Measurements from ENCODE around the gene ANKRD63. TPM values are rescaled to one million over a fixed set of nuclear protein-coding genes. Genes with fewer than 3 reads are reported as not detected.

The ANKRD63 gene
- polyA plus RNA-seq, 1 donor (not counting 4 experiments of a cell fraction or from before 2014, with no cell fraction given): not detected

DNA sequence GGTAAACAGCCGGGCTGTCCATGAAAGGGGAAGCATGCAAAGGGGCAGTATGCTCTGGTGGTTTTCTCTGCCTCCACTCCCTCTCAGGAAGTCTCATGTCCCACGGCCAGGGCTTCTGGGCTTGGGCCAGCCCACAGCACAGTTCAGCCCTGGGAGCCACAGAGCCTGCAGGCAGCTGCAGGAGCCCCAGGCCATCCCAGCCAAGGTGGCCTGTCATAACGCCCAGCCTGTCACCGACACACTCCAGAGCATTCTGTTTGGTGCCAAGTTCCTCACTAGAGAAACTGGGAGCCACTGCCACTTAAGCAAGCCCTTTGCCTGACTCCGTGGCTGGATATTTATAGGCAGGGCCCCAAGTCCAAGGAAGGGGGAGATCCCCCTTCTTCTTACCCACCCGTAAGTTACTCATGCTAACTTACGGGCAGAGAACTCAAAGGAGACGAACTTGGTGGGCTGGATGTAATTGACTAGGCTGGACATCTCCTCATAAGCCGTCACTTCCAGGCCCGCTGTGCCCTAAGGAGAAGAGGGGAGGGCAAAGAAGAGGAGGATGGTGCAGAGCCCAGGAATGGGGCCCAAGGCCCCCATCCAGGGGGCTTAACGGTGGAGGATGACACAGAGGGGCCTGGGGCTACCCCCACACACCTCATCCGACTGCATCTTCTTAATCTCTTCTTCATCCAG, 13.2 kb upstream of the ANKRD63 start:
- no peak overlapping the region for H3K9ac ChIP-seq (ENCODE audit: control insufficient read depth, extremely low read depth, insufficient read depth, low read length)
- no peaks in the 10 kb centered on the region for H3K9me3 ChIP-seq (ENCODE audit: control insufficient read depth, low read depth, low read length)
- H4K20me1 ChIP-seq (ENCODE audit: control insufficient read depth, extremely low read depth, insufficient read depth, low read length): no peaks in the 10 kb centered on the region
- H3K27me3 ChIP-seq (ENCODE audit: control insufficient read depth, extremely low read depth, insufficient read depth, low read length): peaks cover 37% of the 10 kb centered on the region
- no peaks in the 10 kb centered on the region for H3K36me3 ChIP-seq (ENCODE audit: control insufficient read depth in 2 of 2, extremely low read depth in 1 of 2, insufficient read depth in 2 of 2, low read length in 2 of 2)
- DNase-seq (ENCODE audit: low read depth, low spot score) (no peak), FAIRE-seq (no peak)
- no peak overlapping the region for H2AFZ ChIP-seq (ENCODE audit: control insufficient read depth, low read length)
- dilution Hi-C loops (cut with MboI; ENCODE audit: extremely low pct_ligation_motif_present, low sequenced_read_pairs): no loop called here
- no peak overlapping the region for H3K4me2 ChIP-seq (ENCODE audit: control insufficient read depth, extremely low read depth, insufficient read depth, low read depth, low read length)
- no peak overlapping the region for H3K27ac ChIP-seq (ENCODE audit: control insufficient read depth, insufficient read depth, low read length)
- TF ChIP-seq, protein P1, sequence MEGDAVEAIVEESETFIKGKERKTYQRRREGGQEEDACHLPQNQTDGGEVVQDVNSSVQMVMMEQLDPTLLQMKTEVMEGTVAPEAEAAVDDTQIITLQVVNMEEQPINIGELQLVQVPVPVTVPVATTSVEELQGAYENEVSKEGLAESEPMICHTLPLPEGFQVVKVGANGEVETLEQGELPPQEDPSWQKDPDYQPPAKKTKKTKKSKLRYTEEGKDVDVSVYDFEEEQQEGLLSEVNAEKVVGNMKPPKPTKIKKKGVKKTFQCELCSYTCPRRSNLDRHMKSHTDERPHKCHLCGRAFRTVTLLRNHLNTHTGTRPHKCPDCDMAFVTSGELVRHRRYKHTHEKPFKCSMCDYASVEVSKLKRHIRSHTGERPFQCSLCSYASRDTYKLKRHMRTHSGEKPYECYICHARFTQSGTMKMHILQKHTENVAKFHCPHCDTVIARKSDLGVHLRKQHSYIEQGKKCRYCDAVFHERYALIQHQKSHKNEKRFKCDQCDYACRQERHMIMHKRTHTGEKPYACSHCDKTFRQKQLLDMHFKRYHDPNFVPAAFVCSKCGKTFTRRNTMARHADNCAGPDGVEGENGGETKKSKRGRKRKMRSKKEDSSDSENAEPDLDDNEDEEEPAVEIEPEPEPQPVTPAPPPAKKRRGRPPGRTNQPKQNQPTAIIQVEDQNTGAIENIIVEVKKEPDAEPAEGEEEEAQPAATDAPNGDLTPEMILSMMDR (optimal IDR thresholded peaks at IDR 0.05 in 1 of 3, IDR thresholded peaks at IDR 0.05 in 1 of 3, conservative IDR thresholded peaks at IDR 0.05 in 1 of 3; ENCODE audit: extremely low read depth in 1 of 3, insufficient read depth in 2 of 3, low read length in 3 of 3): no peak
- no peak for TF ChIP-seq EZH2 (IDR thresholded peaks at IDR 0.05; ENCODE audit: low read length)
- H3K4me3 ChIP-seq (ENCODE audit: control insufficient read depth in 2 of 3, extremely low read depth in 1 of 3, insufficient read depth in 2 of 3, low read depth in 1 of 3, low read length in 3 of 3): no peak overlapping the region
- no peaks in the 10 kb centered on the region for H3K4me1 ChIP-seq (ENCODE audit: control insufficient read depth, extremely low read depth, insufficient read depth, low read length)
- H3K79me2 ChIP-seq (ENCODE audit: control insufficient read depth, insufficient read depth, low read length): no peaks in the 10 kb centered on the region
- H3K9me1 ChIP-seq (ENCODE audit: control insufficient read depth, extremely low read depth, insufficient read depth, low read length): no peaks in the 10 kb centered on the region

DNA sequence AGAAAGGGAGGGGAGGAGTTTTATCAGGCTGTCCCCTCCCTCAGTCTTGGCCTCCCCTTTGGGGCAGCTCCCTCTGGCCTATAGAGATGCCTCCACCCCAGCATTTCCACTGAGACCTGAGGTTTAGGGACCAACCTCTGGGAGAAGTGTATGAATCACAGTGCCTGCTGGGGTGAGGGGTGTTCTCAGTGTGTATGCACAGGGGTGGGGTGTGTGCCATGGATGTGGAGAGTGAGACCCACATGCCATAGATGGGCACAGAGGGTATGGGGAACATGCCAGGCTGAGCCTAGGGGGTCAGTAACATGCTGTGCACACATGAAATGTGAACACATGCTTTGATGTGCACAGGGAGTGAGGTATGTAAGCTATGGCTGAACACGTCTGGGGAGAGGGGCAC, 12.4 kb upstream of the ANKRD63 start:
- no peak overlapping the region for H3K4me3 ChIP-seq (ENCODE audit: control insufficient read depth in 2 of 3, extremely low read depth in 1 of 3, insufficient read depth in 2 of 3, low read depth in 1 of 3, low read length in 3 of 3)
- H3K9me1 ChIP-seq (ENCODE audit: control insufficient read depth, extremely low read depth, insufficient read depth, low read length): no peaks in the 10 kb centered on the region
- H4K20me1 ChIP-seq (ENCODE audit: control insufficient read depth, extremely low read depth, insufficient read depth, low read length): no peaks in the 10 kb centered on the region
- H3K9ac ChIP-seq (ENCODE audit: control insufficient read depth, extremely low read depth, insufficient read depth, low read length): no peak overlapping the region
- H3K27ac ChIP-seq (ENCODE audit: control insufficient read depth, insufficient read depth, low read length): no peak overlapping the region
- H2AFZ ChIP-seq (ENCODE audit: control insufficient read depth, low read length): no peak overlapping the region
- no peaks in the 10 kb centered on the region for H3K36me3 ChIP-seq (ENCODE audit: control insufficient read depth in 2 of 2, extremely low read depth in 1 of 2, insufficient read depth in 2 of 2, low read length in 2 of 2)
- no peak for DNase-seq (ENCODE audit: low read depth, low spot score)
- peaks cover 40% of the 10 kb centered on the region for H3K27me3 ChIP-seq (ENCODE audit: control insufficient read depth, extremely low read depth, insufficient read depth, low read length)
- FAIRE-seq: no peak
- H3K79me2 ChIP-seq (ENCODE audit: control insufficient read depth, insufficient read depth, low read length): no peaks in the 10 kb centered on the region
- dilution Hi-C loops (cut with MboI; ENCODE audit: extremely low pct_ligation_motif_present, low sequenced_read_pairs): no loop called here
- no peaks in the 10 kb centered on the region for H3K9me3 ChIP-seq (ENCODE audit: control insufficient read depth, low read depth, low read length)
- TF ChIP-seq, protein P1 (optimal IDR thresholded peaks at IDR 0.05 in 1 of 3, IDR thresholded peaks at IDR 0.05 in 1 of 3, conservative IDR thresholded peaks at IDR 0.05 in 1 of 3; ENCODE audit: extremely low read depth in 1 of 3, insufficient read depth in 2 of 3, low read length in 3 of 3): no peak
- TF ChIP-seq EZH2 (IDR thresholded peaks at IDR 0.05; ENCODE audit: low read length): no peak
- H3K4me1 ChIP-seq (ENCODE audit: control insufficient read depth, extremely low read depth, insufficient read depth, low read length): no peaks in the 10 kb centered on the region
- H3K4me2 ChIP-seq (ENCODE audit: control insufficient read depth, extremely low read depth, insufficient read depth, low read depth, low read length): no peak overlapping the region

Data from keratinocyte (primary cell).